ENCODE measurements around the gene METTL9.

DNA sequence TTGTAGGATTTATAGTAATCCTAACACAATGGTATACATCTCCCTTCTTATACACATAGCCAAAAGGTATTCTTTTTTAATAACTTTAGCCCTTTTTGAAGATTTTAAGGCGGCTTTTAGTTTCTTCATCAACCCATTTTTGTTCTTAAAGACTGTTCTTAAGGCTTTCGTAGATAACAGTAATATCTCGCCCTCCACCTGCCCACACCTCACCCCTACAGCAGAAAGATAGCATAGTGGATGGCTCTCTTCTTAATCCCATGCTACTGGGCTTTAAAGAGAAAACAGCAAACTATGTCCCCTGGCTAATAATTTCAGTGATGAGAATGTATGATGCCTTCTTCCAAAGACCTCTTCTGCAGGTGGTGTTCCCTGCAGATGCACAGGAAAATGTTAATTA, 44.4 kb downstream of the METTL9 start:
- TF ChIP-seq, protein P1, sequence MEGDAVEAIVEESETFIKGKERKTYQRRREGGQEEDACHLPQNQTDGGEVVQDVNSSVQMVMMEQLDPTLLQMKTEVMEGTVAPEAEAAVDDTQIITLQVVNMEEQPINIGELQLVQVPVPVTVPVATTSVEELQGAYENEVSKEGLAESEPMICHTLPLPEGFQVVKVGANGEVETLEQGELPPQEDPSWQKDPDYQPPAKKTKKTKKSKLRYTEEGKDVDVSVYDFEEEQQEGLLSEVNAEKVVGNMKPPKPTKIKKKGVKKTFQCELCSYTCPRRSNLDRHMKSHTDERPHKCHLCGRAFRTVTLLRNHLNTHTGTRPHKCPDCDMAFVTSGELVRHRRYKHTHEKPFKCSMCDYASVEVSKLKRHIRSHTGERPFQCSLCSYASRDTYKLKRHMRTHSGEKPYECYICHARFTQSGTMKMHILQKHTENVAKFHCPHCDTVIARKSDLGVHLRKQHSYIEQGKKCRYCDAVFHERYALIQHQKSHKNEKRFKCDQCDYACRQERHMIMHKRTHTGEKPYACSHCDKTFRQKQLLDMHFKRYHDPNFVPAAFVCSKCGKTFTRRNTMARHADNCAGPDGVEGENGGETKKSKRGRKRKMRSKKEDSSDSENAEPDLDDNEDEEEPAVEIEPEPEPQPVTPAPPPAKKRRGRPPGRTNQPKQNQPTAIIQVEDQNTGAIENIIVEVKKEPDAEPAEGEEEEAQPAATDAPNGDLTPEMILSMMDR (IDR thresholded peaks at IDR 0.05), result no peak
- TF ChIP-seq POLR2AphosphoS5 (IDR thresholded peaks at IDR 0.05) (no peak), POLR2A (IDR thresholded peaks at IDR 0.05) (no peak), EP300 (IDR thresholded peaks at IDR 0.05) (no peak)

Measured in gastroesophageal sphincter (tissue), 3 donors.